Karpas-422 (cell line): ENCODE measurements around the gene MRE11. TPM values are rescaled to one million over a fixed set of nuclear protein-coding genes. Genes with fewer than 3 reads are reported as not detected.
"Not testable (repeated sequence)": the region's sequence is repeated elsewhere in the genome, so short reads cannot be mapped to it uniquely, and the experiment has no call there.

Source experiments
- DNase-seq: peaks from one replicate; pipeline ENCODE4 v3.0.0-alpha.2; 2015
- H2AFZ ChIP-seq: fragments of 200-600 bp; sonication (generic); 2 replicates; pipeline ENCODE4 v1.6.1; 2014; ENCODE audit warnings: antibody characterized with exemption, low read length, mixed read lengths
- H3K27ac ChIP-seq: fragments of 200-600 bp; sonication (generic); 2 replicates; pipeline ENCODE4 v1.5.1; 2014; ENCODE audit warnings: mild to moderate bottlenecking, low read length, moderate library complexity
- H3K27me3 ChIP-seq: fragments of 200-600 bp; sonication (generic); 2 replicates; pipeline ENCODE4 v1.6.1; 2014; ENCODE audit warnings: low read length, mixed read lengths
- H3K36me3 ChIP-seq: fragments of 200-600 bp; sonication (generic); 2 replicates; pipeline ENCODE4 v1.6.1; 2014; ENCODE audit warnings: low read length, mixed read lengths; ENCODE audit not compliant: insufficient read depth
- H3K4me1 ChIP-seq: fragments of 200-600 bp; sonication (generic); 2 replicates; pipeline ENCODE4 v1.6.1; 2014; ENCODE audit warnings: mild to moderate bottlenecking, low read length, mixed read lengths
- H3K4me2 ChIP-seq: fragments of 200-600 bp; sonication (generic); 2 replicates; pipeline ENCODE4 v1.6.1; 2014; ENCODE audit warnings: low read length, low read depth, mild to moderate bottlenecking; ENCODE audit not compliant: poor library complexity, severe bottlenecking
- H3K4me3 ChIP-seq: fragments of 200-600 bp; sonication (generic); 2 replicates; pipeline ENCODE4 v1.5.1; 2014; ENCODE audit warnings: mild to moderate bottlenecking, antibody characterized with exemption, low read length, mixed read lengths
- H3K79me2 ChIP-seq: fragments of 200-600 bp; sonication (generic); 2 replicates; pipeline ENCODE4 v1.6.1; 2014; ENCODE audit warnings: mild to moderate bottlenecking, low read length, mixed read lengths
- H3K9ac ChIP-seq: fragments of 200-600 bp; sonication (generic); 2 replicates; pipeline ENCODE4 v1.6.0; 2014; ENCODE audit warnings: low read length
- H3K9me2 ChIP-seq: fragments of 200-600 bp; sonication (generic), shearing (Covaris generic); replicated peaks from 2 replicates; pipeline ENCODE4 v1.6.0; 2014; ENCODE audit warnings: mild to moderate bottlenecking, low read length, moderate library complexity; ENCODE audit not compliant: insufficient read depth
- H3K9me3 ChIP-seq: fragments of 300-700, 200-600 bp; sonication (generic); 2 replicates; pipeline ENCODE4 v1.6.1; 2014; ENCODE audit warnings: low read length, mixed read lengths
- H4K20me1 ChIP-seq: fragments of 200-600 bp; sonication (generic); 2 replicates; pipeline ENCODE4 v1.6.1; 2014; ENCODE audit warnings: mild to moderate bottlenecking, antibody characterized with exemption, low read length, low read depth; ENCODE audit not compliant: insufficient read depth
- small RNA-seq: library from RNA; depleted of rRNA; stranded (forward); fragments of <200 nt; gene quantifications from one replicate; pipeline ENCODE3, GENCODE V24; 2014
- total RNA-seq: library from RNA; depleted of rRNA; stranded (reverse); fragments of >200 nt; shearing (Covaris generic); gene quantifications from 2 replicates; pipeline ENCODE4 v1.2.3, GENCODE V29; 2014; ENCODE audit warnings: low replicate concordance; rRNA removed

The MRE11 gene
- total RNA-seq, 1 experiment from 2014 or later = 115 TPM

GRCh38 chr11:94370576-94370975 is 123.1 kb downstream of the MRE11 start:
- H2AFZ ChIP-seq, H4K20me1 ChIP-seq, H3K27ac ChIP-seq, H3K27me3 ChIP-seq, H3K4me2 ChIP-seq, H3K9me2 ChIP-seq, H3K9me3 ChIP-seq, H3K79me2 ChIP-seq, H3K9ac ChIP-seq, H3K4me3 ChIP-seq, H3K36me3 ChIP-seq, H3K4me1 ChIP-seq, DNase-seq: not testable (repeated sequence)

Small RNA genes lying within 50 kb of the gene (small RNA-seq; reads per million reads assigned to genes)
- gene MIR548L = 0.75 reads per million, percentile 21 among the genes with 10 or more reads in this experiment

Other genes starting within 250 kb of the MRE11 start
- not detected in 2 replicates for gene IZUMO1R, start 189.3 kb downstream of the MRE11 start, total RNA-seq
- gene GPR83, start 92.4 kb downstream of the MRE11 start, total RNA-seq = 0.11 TPM in 1 of 2 replicates, not detected in the other
- gene ANKRD49, start 140 bp upstream of the MRE11 start, total RNA-seq = 60.8 and 112 TPM in 2 replicates
- not detected in 2 replicates for gene C11orf97, start 18.6 kb upstream of the MRE11 start, total RNA-seq
- gene FUT4, start 50.1 kb upstream of the MRE11 start, total RNA-seq = 0.34 and 0.90 TPM in 2 replicates
- 0.30 TPM in 1 of 2 replicates, not detected in the other for gene PIWIL4, start 73.5 kb upstream of the MRE11 start, total RNA-seq